HCT116 (cell line): ENCODE data around the gene COX6A2. TPM values are rescaled to one million over a fixed set of nuclear protein-coding genes. Genes with fewer than 3 reads are reported as not detected.

Experiments
- ATAC-seq: fragments of 200-7000 bp; cut with Tn5 transposase; 2 replicates; pipeline ENCODE4 v1.9.1; 2020; ENCODE audit warnings: mild to moderate bottlenecking, moderate library complexity
- BruUV-seq: library from RNA; stranded (reverse); fragments of 400-500 nt; replicated peaks from 2 replicates; lab custom pipeline; 2021; lab: Mats Ljungman, UMichigan
- CTCF ChIA-PET: fragments of 300-600 bp; sonication (Branson Sonifier 250); formaldehyde crosslinking; loops from one replicate; lab custom pipeline; 2021; ENCODE audit warnings: antibody characterized with exemption; lab: Charles Lee
- POLR2A ChIA-PET: fragments of 300-600, 350-600 bp; sonication (Branson Sonifier 250); formaldehyde crosslinking; loops from one replicate; lab custom pipeline; 2021; ENCODE audit warnings: antibody characterized with exemption; lab: Charles Lee
- RAD21 ChIA-PET, 2 experiments: fragments of 300-600 bp; sonication (Branson Sonifier 250); formaldehyde crosslinking; loops; one replicate each; lab custom pipeline; 2023; ENCODE audit warnings: low total read pairs in 2 of 2; ENCODE audit not compliant: uncharacterized antibody in 2 of 2, unreplicated experiment in 2 of 2, low non-redundant PET in 1 of 2; lab: Charles Lee
- DNase-seq: peaks from one replicate; pipeline ENCODE4 v3.0.0-alpha.2; 2010; ENCODE audit warnings: low read depth, low spot score
- H2AFZ ChIP-seq: fragments of 200-600 bp; shearing (Covaris generic), sonication (generic); 2 replicates; pipeline ENCODE4 v1.6.1; 2017; ENCODE audit warnings: low read depth, mixed run types, mixed read lengths, antibody characterized with exemption, low read length; ENCODE audit not compliant: poor library complexity, severe bottlenecking
- H3K27ac ChIP-seq: 2 replicates; pipeline ENCODE4 v1.5.1; 2012; ENCODE audit warnings: low read depth, low read length
- H3K27me3 ChIP-seq: fragments of 200-600 bp; sonication (generic); 2 replicates; pipeline ENCODE4 v1.6.1; 2016; ENCODE audit warnings: mixed run types, low read length, mixed read lengths; ENCODE audit not compliant: insufficient read depth
- H3K36me3 ChIP-seq, 2 experiments: fragments of 200-500 bp in 1 of 2; fragments of 200-600 bp in 1 of 2; sonication (Bioruptor generic) in 1 of 2; sonication (generic) in 1 of 2; 2 replicates each; pipeline versions ENCODE4 v1.5.1 to v1.6.1; 2014 to 2016; ENCODE audit warnings: low read length in 2 of 2, inconsistent platforms in 1 of 2, mixed read lengths in 1 of 2, mixed run types in 1 of 2; ENCODE audit not compliant: insufficient read depth in 2 of 2, control insufficient read depth in 1 of 2
- H3K4me1 ChIP-seq, 2 experiments: fragments of 200-600 bp in 1 of 2; sonication (generic) in 1 of 2; 2 replicates each; pipeline versions ENCODE4 v1.5.1 to v1.6.1; 2012 to 2017; ENCODE audit warnings: low read length in 2 of 2, inconsistent platforms in 1 of 2, mild to moderate bottlenecking in 1 of 2, mixed read lengths in 1 of 2, mixed run types in 1 of 2, moderate library complexity in 1 of 2; ENCODE audit not compliant: insufficient read depth in 2 of 2, control insufficient read depth in 1 of 2
- H3K4me2 ChIP-seq: fragments of 200-600 bp; sonication (generic); 2 replicates; pipeline ENCODE4 v1.6.1; 2017; ENCODE audit warnings: mixed run types, low read length, mixed read lengths
- H3K4me3 ChIP-seq, 2 experiments: fragments of 200-600 bp in 1 of 2; sonication (generic) in 1 of 2; replicated peaks in 1 of 2; 2 replicates each; pipeline ENCODE4 v1.5.1; 2011 to 2016; ENCODE audit warnings: low read length in 2 of 2, control low read depth in 1 of 2, low read depth in 1 of 2, mild to moderate bottlenecking in 1 of 2, mixed read lengths in 1 of 2, mixed run types in 1 of 2
- H3K79me2 ChIP-seq: fragments of 200-600 bp; sonication (generic); 2 replicates; pipeline ENCODE4 v1.6.1; 2017; ENCODE audit warnings: mild to moderate bottlenecking, mixed run types, low read length, moderate library complexity, mixed read lengths; ENCODE audit not compliant: insufficient read depth
- H3K9ac ChIP-seq: fragments of 200-600 bp; sonication (generic); 2 replicates; pipeline ENCODE4 v1.6.1; 2016; ENCODE audit warnings: low read length, mixed read lengths
- H3K9me2 ChIP-seq: fragments of 200-600 bp; sonication (generic), shearing (Covaris generic); 2 replicates; pipeline ENCODE4 v1.6.1; 2017; ENCODE audit warnings: mixed run types, mild to moderate bottlenecking, moderate library complexity; ENCODE audit not compliant: insufficient read depth
- H3K9me3 ChIP-seq, 2 experiments: fragments of 200-500 bp in 1 of 2; fragments of 200-600 bp in 1 of 2; sonication (Bioruptor generic) in 1 of 2; sonication (generic) in 1 of 2; 2 replicates each; pipeline ENCODE4 v1.6.1; 2014 to 2017; ENCODE audit warnings: low read length in 2 of 2, mixed read lengths in 2 of 2, inconsistent platforms in 1 of 2, low read depth in 1 of 2, mild to moderate bottlenecking in 1 of 2, mixed run types in 1 of 2, moderate library complexity in 1 of 2; ENCODE audit not compliant: control insufficient read depth in 1 of 2, insufficient read depth in 1 of 2
- H4K20me1 ChIP-seq: fragments of 200-600 bp; sonication (generic), shearing (Covaris generic); 2 replicates; pipeline ENCODE4 v1.6.1; 2017; ENCODE audit warnings: mixed run types, mild to moderate bottlenecking, moderate library complexity; ENCODE audit not compliant: insufficient read depth
- CBX3 ChIP-seq: IDR thresholded peaks from 2 replicates; pipeline ENCODE4 v1.6.1; 2012; ENCODE audit warnings: low read depth
- CEBPB ChIP-seq: IDR thresholded peaks from 2 replicates; pipeline ENCODE4 v1.6.1; 2012; ENCODE audit warnings: low read depth
- CTCF ChIP-seq, 3 experiments: fragments of 200-600 bp in 1 of 3; sonication (generic) in 1 of 3; IDR thresholded peaks in 2 of 3; conservative IDR thresholded peaks in 1 of 3; 2 replicates each; pipeline ENCODE4 v1.5.1; 2012 to 2017; ENCODE audit warnings: low read depth in 2 of 3, low read length in 2 of 3, antibody characterized with exemption in 1 of 3, borderline replicate concordance in 1 of 3, control low read depth in 1 of 3, mild to moderate bottlenecking in 1 of 3, mixed read lengths in 1 of 3, mixed run types in 1 of 3, moderate library complexity in 1 of 3; ENCODE audit not compliant: insufficient read depth in 1 of 3
- EGR1 ChIP-seq: IDR thresholded peaks from 2 replicates; pipeline ENCODE4 v1.6.1; 2012; ENCODE audit warnings: low read depth
- EZH2 ChIP-seq: fragments of 200-600 bp; sonication (generic); IDR thresholded peaks from 2 replicates; pipeline ENCODE4 v1.6.1; 2017; ENCODE audit warnings: antibody characterized with exemption, mixed run types
- EZH2phosphoT487 ChIP-seq: fragments of 200-600 bp; IDR thresholded peaks from 2 replicates; pipeline ENCODE4 v1.6.1; 2018; ENCODE audit warnings: antibody characterized with exemption, borderline replicate concordance
- FOSL1 ChIP-seq: IDR thresholded peaks from 2 replicates; pipeline ENCODE4 v1.6.1; 2012; ENCODE audit warnings: low read depth
- POLR2A ChIP-seq: IDR thresholded peaks from 2 replicates; pipeline ENCODE4 v1.7.0; 2011; ENCODE audit warnings: borderline replicate concordance; ENCODE audit not compliant: insufficient read depth, insufficient read length; ENCODE audit errors: extremely low read depth
- POLR2AphosphoS5 ChIP-seq: IDR thresholded peaks from 2 replicates; pipeline ENCODE4 v1.6.1; 2011; ENCODE audit warnings: mild to moderate bottlenecking, low read depth, low read length, moderate library complexity
- RAD21 ChIP-seq: IDR thresholded peaks from 2 replicates; pipeline ENCODE4 v1.6.1; 2012; ENCODE audit warnings: low read depth, mild to moderate bottlenecking
- REST ChIP-seq: IDR thresholded peaks from 2 replicates; pipeline ENCODE4 v1.6.1; 2012; ENCODE audit warnings: low read depth
- SIN3A ChIP-seq: IDR thresholded peaks from 2 replicates; pipeline ENCODE4 v1.6.1; 2012; ENCODE audit warnings: low read depth
- SP1 ChIP-seq: IDR thresholded peaks from 2 replicates; pipeline ENCODE4 v1.6.1; 2012; ENCODE audit warnings: low read depth
- SRF ChIP-seq: IDR thresholded peaks from 2 replicates; pipeline ENCODE4 v1.6.1; 2012; ENCODE audit warnings: low read depth
- YY1 ChIP-seq: IDR thresholded peaks from 2 replicates; pipeline ENCODE4 v1.6.1; 2011; ENCODE audit warnings: low read length, low read depth, moderate library complexity, mild to moderate bottlenecking; ENCODE audit not compliant: insufficient replicate concordance; ENCODE audit errors: extremely low read depth
- ZBTB33 ChIP-seq: IDR thresholded peaks from 2 replicates; pipeline ENCODE4 v1.6.1; 2011; ENCODE audit warnings: mild to moderate bottlenecking, low read length, moderate library complexity; ENCODE audit not compliant: insufficient replicate concordance; ENCODE audit errors: extremely low read depth
- ZFX ChIP-seq: fragments of 450-650 bp; IDR thresholded peaks from 2 replicates; pipeline ENCODE4 v1.6.1; 2017
- ZNF274 ChIP-seq: fragments of 200-500 bp; sonication (Bioruptor generic); IDR thresholded peaks from 2 replicates; pipeline ENCODE4 v1.6.1; 2014; ENCODE audit warnings: mild to moderate bottlenecking, low read depth, low read length, inconsistent platforms
- intact Hi-C: fragments of 100-400 bp; cut with micrococcal nuclease; formaldehyde crosslinking; loops from 2 replicates; pipeline ENCODE4 v1.10.0; 2022
- total RNA-seq: library from RNA; stranded (reverse); gene quantifications from one replicate; pipeline ENCODE4 v1.2.1, GENCODE V29; 2021; ENCODE audit not compliant: unreplicated experiment

Gene COX6A2
- total RNA-seq, 1 experiment from 2014 or later: not detected

GRCh38 chr16:31390504-31391041 lies 37.6 kb downstream of the COX6A2 start:
- ChIA-PET POLR2A (no interaction called here), RAD21 (no interaction called here), CTCF (interaction anchor here (1.0 kb wide), 1 partner anchor 8 kb away, joined by 4 read pairs; no protein-coding TSS in a partner anchor)
- no TSS peak for BruUV-seq
- Histone ChIP-seq H2AFZ (no peak overlapping the region), H3K36me3 (no peaks in the 10 kb centered on the region), H4K20me1 (no peaks in the 10 kb centered on the region), H3K4me1 (peaks cover 15 to 22% of the 10 kb centered on the region in 2 experiments), H3K9me2 (no peaks in the 10 kb centered on the region), H3K27me3 (no peaks in the 10 kb centered on the region), H3K9ac (no peak overlapping the region), H3K4me2 (no peak overlapping the region), H3K27ac (no peak overlapping the region), H3K4me3 (no peak overlapping the region), H3K9me3 (no peaks in the 10 kb centered on the region), H3K79me2 (no peaks in the 10 kb centered on the region)
- DNase-seq (no peak), ATAC-seq (no peak)
- no peak for TF ChIP-seq SRF
- TF ChIP-seq CBX3: no peak
- no peak for TF ChIP-seq REST
- no peak for TF ChIP-seq FOSL1
- no peak for TF ChIP-seq CEBPB
- no peak for TF ChIP-seq YY1
- no peak for TF ChIP-seq EZH2phosphoT487
- TF ChIP-seq EGR1: no peak
- no peak for TF ChIP-seq POLR2A
- TF ChIP-seq ZNF274: no peak
- TF ChIP-seq SP1: no peak
- no peak for TF ChIP-seq SIN3A
- TF ChIP-seq ZBTB33: no peak
- TF ChIP-seq EZH2: no peak
- TF ChIP-seq POLR2AphosphoS5: no peak
- no peak for TF ChIP-seq RAD21
- TF ChIP-seq ZFX: no peak
- no peak for TF ChIP-seq CTCF (IDR thresholded peaks at IDR 0.05 in 2 of 3, conservative IDR thresholded peaks at IDR 0.05 in 1 of 3; ENCODE audit: borderline replicate concordance in 1 of 3, insufficient read depth in 1 of 3, low read depth in 2 of 3, low read length in 2 of 3)
- intact Hi-C loops: no loop called here
